A549 treated with RU486 at 1 μM for 4 hours (cell line): ENCODE data around the gene PRSS38. TPM values are rescaled to one million over a fixed set of nuclear protein-coding genes. Genes with fewer than 3 reads are reported as not detected.

ENCODE experiments used
- total RNA-seq: library from RNA; stranded (reverse); fragments of 200-300 nt; extraction: Qiagen RNA extraction; gene quantifications from 5 replicates; pipeline ENCODE4 v1.2.3, GENCODE V29; 2022; ENCODE audit warnings: low read depth

Gene PRSS38
- not detected in 5 replicates for total RNA-seq

DNA sequence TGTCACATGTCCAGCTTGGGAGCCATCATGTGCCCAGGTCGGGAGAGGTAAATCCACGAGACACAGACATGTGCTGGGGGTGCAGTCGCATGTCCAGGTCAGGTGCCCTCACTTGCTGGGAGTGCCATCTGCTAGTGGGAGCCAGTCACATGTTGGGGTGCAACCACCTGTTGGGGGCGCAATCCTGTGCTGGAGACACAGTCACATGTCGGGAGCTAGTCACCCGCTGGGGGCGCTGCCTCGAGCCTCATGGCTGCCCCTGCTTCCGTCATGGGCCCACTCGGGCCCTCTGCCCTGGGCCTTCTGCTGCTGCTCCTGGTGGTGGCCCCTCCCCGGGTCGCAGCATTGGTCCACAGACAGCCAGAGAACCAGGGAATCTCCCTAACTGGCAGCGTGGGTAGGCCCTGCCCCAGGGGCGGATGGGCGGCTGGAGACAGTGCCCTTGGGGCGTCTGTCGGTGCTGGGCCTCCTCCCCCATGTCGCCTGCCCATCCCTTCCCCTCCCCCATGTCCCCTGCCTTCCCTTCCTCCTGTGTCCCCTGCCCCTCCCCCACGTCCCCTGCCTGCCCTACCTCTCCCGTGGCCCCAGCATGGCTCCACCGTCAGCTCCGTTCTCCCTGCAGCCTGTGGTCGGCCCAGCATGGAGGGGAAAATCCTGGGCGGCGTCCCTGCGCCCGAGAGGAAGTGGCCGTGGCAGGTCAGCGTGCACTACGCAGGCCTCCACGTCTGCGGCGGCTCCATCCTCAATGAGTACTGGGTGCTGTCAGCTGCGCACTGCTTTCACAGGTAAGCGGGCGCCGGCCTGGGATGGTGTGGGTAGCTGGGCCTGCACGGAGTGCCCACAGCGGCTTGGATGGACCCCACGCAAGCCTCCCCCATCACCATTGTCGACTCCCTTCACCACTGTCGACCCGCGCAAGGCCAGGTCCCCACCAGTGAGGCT, at the start of gene PRSS38:
Gene PRSS38, plus strand, starts transcription at position 208 of the 942 bp plus-strand sequence. Its CDS starts 42 bp downstream, at position 250.

Other genes with a start within 250 kb of the PRSS38 start
- 23.8 to 33.5 TPM (median 30.1 TPM) in 5 replicates for gene JMJD4, start 80.4 kb upstream of the PRSS38 start, total RNA-seq
- gene SNAP47, start 80.2 kb upstream of the PRSS38 start, total RNA-seq, result 23.5 to 30.9 TPM (median 29.4 TPM) in 5 replicates
- gene WNT9A, start 132.3 kb downstream of the PRSS38 start, total RNA-seq, result 5.6 to 9.6 TPM (median 8.2 TPM) in 5 replicates
- gene WNT3A, start 191.3 kb downstream of the PRSS38 start, total RNA-seq, result 0.03 TPM in 1 of 5 replicates, not detected in the others